LHCN-M2 (cell line): ENCODE data around the gene PSMD5. TPM values are rescaled to one million over a fixed set of nuclear protein-coding genes. Genes with fewer than 3 reads are reported as not detected.
A peak's percentile ranks its signal among the peaks of the same experiment; 100 is the strongest.

Source experiments
- DNase-seq: peaks from one replicate; pipeline ENCODE4 v3.0.0-alpha.2; 2012; ENCODE audit warnings: low read depth
- total RNA-seq: library from RNA; depleted of rRNA; stranded (reverse); fragments of >200 nt; gene quantifications from 2 replicates; pipeline ENCODE4 v1.2.3, GENCODE V29; 2014

The PSMD5 gene
- total RNA-seq, 1 experiment from 2014 or later, result 29.0 TPM

GRCh38 chr9:120855827-120856670 lies 13.3 kb upstream of the PSMD5 start:
- DNase-seq, result no peak

DNA sequence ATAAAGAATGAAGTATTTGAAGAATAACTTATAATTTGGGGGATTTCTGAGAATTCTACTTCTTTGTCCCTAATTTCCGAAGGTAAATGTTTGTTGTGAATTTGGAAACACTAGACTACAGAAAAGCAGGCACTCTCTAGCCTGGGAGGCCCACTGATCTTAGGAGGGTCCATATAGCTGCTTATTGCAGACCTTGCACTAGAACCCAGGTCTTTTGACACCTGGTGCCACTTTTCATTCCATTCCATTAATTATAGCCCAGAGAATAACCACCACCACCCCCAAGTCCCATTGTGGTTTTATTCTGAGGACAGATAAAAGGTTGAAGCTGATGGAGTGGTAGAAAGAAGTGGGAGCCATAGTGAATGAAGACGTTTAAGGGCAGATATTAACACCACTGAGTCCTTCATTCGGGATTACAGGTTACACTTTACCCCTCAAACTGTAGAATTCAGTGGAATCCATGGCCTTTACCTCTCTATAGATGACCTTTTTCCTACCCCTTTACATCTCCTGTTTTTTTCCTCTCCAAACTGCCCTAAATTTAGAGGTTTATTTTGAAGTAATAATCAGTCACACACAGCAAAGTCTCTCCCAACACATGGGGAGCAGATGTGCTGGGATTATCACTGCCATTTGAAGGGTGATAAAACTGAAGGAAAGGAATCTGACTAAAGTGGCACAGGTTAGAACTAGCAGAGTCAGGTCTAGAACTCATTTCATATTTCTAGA lies 12.0 kb upstream of the PSMD5 start:
- no peak for DNase-seq

DNA sequence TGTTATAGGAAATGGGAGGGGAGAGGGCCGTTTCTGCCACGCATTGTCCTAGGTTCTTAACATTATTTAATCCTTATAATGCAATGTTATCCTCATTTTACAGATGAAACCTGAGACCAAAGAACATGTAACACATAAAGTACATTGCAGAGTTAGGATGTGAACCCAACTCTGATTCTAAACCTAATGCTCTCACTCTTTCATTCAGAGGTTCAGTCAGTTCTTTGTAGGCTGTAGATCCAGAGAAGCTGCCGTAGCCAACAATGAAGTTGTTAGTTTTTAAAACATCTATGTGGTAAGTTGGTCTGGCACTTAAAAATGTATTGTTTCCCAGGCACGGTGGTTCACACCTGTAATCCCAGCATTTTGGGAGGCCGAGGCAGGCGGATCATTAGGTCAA lies 10.5 kb upstream of the PSMD5 start:
- DNase-seq, result no peak

GRCh38 chr9:120852240-120853010 lies 9.7 kb upstream of the PSMD5 start:
- peak; percentile 22 for DNase-seq

- DNase-seq, result no peak
Measured at GRCh38 chr9:120851449-120851848, 8.7 kb upstream of the PSMD5 start.

- no peak for DNase-seq
Measured at GRCh38 chr9:120850315-120850714, 7.6 kb upstream of the PSMD5 start.

- no peak for DNase-seq
Measured at GRCh38 chr9:120846906-120847305, 4.2 kb upstream of the PSMD5 start.

GRCh38 chr9:120846251-120846889 lies 3.6 kb upstream of the PSMD5 start:
- no peak for DNase-seq

DNA sequence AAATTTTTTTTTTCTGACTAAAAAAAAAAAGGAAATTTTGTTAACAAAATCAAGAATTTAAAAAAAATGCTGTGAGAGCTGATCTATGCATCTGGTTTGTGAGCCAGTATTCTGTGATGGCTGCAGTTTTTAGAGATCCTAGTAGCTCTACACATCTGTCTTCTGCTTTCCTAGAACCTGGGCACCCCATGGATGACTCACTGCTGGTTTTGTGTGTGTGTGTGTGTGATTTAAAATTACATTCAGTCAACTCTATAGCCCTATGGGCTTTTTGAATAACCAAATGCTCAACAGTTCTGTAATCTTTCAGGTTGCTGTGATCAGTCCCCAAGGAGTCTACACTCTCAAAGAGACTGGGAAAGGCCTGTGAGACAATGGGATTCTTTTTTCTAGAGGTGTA lies 2.5 kb upstream of the PSMD5 start:
- peak; percentile 32 for DNase-seq

- DNase-seq, result no peak
Measured at GRCh38 chr9:120841930-120842684, 615 bp downstream of the PSMD5 start.

DNA sequence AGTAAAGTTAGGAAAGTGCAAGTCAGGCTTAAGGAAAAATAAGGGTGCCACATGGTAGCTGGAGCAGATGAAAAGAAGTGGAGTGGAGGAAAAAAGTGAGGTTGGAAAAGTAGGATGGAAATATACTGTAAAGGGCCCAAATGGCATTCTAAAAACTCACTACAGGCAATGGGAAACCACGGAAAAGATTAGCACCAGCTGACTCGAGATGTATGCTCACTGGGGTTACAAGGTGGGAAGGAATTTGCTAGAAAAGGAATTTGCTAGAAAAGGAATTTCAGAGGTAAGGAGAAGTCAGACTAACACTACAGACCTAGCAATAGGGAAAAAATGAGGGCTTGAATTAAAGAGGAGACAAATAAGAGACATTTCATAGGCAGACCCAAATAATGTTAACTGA lies 3.6 kb downstream of the PSMD5 start:
- DNase-seq, result peak; percentile 12

GRCh38 chr9:120837921-120838320 lies 4.8 kb downstream of the PSMD5 start:
- no peak for DNase-seq

GRCh38 chr9:120833325-120833724 lies 9.4 kb downstream of the PSMD5 start:
- DNase-seq, result no peak

DNA sequence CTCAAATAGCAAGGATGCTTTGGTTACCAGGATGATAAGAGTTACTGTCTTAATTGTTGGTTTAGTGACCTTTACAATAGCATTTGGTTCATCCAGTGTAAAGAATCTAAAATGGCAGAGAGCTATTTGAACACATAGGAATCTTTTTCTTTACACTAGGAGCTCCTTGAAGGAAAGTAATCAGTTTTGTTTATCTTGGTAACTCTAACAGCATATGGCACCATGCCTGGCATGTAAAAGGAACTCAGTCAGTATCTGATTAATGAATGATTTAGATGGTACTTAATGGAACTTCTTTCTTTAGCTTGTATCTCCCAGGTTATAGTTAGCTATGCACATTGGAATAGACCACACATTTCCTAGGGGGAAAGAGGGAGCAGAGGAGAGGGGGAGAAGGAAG lies 9.9 kb downstream of the PSMD5 start:
- no peak for DNase-seq

GRCh38 chr9:120830865-120831264 lies 11.9 kb downstream of the PSMD5 start:
- DNase-seq, result no peak

DNA sequence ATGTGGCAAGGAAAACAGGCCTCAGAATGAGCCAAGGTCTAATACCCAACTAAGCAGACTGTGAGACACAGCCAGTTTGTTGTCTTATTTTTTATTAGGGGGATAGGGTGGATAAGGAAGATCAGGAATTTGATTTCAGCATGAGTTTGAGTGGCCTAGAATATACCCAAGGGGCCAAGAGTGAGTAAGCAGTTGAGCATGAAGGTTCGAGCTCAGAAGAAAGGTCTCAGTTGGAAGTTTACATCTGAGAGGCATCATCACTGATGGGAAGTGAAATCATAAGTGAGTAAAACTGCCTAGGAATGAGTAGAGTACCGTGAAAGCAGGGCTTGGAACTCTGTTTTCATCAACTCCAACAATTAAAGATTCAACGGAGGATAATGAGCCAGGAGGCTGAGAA lies 12.6 kb downstream of the PSMD5 start:
- DNase-seq, result peak; percentile 17

DNA sequence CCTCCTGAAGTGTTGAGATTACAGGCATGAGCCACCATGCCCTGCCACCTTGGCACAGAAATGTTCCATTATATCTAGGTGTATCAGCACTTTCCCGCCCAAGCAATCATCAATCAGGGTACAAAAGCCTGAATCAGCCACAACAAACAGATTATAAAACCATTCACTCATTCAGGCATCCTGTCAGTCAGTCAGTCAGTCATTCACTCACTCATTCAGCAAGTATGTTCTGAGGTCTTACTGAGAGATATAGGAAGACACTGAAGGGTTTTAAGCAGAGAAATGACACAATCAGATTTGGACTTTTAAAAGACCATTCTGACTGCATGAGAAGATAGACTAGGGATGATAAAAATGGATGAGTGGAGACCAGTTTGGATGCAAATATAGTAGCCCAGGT lies 13.1 kb downstream of the PSMD5 start:
- no peak for DNase-seq

DNA sequence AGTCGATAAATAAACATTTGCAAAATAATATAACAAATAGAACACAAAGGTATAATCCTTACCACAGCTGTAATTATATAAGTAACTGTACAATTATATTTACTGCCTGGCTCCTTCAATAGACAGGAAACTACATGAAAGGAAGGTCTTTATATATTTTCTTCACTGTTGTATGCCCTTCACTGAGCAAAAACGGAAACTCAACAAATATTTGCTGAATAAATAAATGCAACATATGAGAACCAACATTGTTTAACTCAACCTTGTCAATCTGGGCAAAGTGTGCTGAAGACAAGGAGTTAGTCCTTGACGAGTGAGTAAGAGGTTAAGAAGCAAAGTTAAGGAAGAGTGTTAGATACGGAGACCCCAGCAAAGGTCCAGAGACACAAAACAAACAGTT lies 22.6 kb downstream of the PSMD5 start:
- DNase-seq, result no peak

- DNase-seq, result no peak
Measured at GRCh38 chr9:120818595-120818994, 24.1 kb downstream of the PSMD5 start.

DNA sequence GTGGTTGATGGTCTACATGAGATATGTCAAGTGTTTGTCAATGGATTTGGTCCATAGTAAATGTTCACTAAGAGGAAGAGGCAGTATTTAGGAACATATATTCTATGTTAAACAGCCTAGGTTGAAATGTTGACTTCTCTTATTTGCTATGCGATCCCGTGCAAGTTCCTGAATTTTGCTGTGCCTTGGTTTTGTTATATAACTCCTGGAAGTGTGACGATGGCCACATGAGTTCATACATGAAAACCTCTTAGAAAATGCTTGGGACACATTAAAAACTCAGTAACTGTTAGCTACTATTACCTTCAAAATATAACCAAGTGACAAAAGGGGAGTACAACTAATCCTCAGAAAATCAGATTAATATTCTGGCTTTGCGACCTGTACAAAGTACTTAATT lies 27.6 kb downstream of the PSMD5 start:
- DNase-seq, result no peak

DNA sequence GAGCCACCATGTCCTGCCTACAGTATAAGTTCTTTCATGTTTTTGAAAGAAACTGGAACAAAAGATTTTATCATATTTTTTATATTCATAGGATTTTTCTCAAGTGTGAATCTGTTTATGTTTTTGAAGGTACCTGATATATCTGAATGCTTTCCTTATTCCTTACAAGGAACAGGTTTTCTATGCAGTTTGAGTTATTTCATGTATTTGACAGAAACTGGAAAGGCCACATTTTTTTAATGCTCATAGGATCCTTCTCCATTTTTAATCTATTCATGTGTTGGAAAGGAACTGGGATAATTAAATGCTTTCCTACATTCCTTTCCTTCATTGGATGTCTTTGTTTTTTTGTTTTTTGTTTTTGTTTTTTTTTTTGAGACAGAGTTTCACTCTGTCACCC lies 33.8 kb downstream of the PSMD5 start:
- no peak for DNase-seq
